HG03045 (cell line): Measurements from ENCODE around the gene UBIAD1.
"Not testable (repeated sequence)": the region's sequence is repeated elsewhere in the genome, so short reads cannot be mapped to it uniquely, and the experiment has no call there.

Source experiments
- ATAC-seq: cut with Tn5 transposase; IDR thresholded peaks from one replicate; pipeline ENCODE4 v1.9.1; 2021; ENCODE audit warnings: mild to moderate bottlenecking, moderate library complexity; ENCODE audit not compliant: unreplicated experiment

UBIAD1 gene

DNA sequence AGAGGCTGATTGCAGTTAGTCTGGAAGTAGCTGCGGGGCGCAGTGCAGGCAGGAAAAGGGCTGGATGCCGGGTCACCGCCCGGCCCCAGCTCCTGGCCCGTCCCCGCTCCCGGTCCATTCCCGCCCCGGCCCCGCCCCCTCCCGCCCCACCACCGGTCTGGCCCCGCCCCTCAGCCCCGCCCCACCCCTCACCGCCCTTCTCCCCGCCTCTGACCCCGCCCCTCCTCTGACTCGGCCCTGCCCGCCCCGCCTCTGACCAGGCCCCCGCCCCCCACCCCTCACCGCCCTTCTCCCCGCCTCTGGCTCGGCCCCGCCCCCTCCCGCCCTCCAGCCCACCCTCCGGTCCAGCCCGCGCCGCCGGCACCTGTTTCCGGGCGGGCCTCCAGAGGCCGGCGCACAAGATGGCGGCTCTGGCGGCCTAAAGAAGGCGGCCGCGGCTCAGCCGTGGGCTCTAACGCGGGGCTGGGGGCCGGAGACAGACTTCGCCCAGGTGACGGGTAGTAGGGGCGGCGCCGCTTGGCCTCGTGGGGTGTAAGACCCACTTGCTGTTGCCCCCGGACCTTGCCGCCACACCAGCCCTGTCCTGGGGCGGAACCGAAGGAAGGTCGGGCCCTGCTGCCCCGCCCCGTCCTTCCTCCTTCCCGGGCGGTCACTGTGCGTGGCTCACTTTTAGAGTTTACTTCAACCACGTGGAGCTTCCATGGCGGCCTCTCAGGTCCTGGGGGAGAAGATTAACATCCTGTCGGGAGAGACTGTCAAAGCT, at the start of gene UBIAD1:
UBIAD1 (plus strand) TSS at position 367 of the 763 bp plus-strand sequence; CDS start at position 701, 334 bp downstream.
- peak; percentile 83 for ATAC-seq

- peak; percentile 73 for ATAC-seq
Measured at GRCh38 chr1:11227106-11228077, 45.6 kb upstream of the UBIAD1 start.

DNA sequence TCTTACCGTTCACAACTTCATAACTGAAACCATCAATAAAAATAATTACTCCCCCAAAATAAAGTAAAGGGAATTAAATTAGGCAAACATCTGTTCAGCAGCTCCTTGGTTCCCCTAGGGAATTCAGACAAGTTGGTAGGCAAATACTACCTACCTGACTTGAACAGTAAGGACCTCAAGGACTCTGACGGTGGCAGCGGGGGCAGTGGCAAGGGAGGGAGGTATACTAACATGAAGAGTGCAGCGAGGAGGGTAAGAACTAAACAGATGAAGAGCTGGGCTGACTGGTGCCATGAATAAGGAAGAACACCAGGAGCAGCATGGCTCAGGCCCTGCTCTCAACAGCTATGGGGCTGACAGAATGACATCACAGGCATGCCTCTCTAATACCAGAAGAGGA, 43.8 kb upstream of the UBIAD1 start:
- no peak for ATAC-seq

- no peak for ATAC-seq
Measured at GRCh38 chr1:11233208-11233607, 39.8 kb upstream of the UBIAD1 start.

DNA sequence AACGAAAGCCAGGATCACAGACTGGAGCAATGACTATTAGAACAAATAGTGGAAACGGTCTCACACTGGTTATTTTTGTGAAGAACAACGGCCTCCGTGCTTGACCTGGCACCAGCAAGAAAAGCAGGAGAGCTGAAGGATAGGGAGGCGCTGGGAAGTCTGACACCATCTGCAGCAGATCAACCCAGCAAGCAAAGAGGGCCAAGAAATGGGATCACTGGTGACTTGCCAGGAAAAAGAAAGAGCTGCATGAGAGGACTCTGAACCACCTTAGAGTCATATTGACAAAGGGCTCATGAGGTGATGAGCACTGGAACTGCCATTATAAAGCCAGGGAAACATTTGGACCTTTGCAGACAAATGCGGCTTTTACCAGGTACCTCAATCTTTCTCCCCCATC, 35.6 kb upstream of the UBIAD1 start:
- no peak for ATAC-seq

DNA sequence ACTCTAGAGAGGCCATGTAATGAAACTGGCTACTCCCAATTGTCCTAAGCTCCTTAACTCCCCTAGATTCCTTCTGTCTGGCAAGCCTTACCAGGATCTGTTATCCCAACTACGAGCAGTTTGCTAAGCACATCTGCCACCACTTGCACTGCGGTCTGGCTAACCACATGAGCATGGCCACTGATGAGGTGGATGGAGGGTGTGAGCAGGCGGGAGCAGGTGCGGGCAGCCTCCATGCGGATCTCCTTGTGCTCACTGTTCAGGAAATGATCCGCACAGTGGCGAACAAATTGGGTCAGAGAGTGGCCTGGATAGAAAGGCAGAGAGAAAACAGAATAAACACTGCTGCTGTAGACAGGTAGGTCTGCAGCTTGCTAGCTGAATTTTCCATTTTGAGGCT, 34.7 kb upstream of the UBIAD1 start:
- ATAC-seq: no peak

DNA sequence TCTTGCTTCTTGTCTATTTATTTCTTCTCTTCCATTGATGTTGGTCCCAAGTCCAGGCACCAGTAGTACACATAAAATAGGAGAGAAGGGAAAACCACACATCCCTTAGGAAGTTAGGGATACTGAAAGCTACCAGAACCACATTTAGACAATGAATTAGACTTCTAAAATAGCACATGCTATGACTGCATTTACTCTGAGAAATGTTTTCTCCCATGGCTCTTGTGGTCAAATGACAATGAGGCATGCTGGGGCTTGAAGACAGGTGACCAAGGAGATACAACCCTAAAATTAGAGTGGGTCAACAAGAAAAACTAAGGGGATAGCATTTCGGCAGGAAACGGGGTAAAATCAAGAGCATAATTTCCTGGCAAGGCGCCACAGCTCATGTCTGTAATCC, 27.8 kb upstream of the UBIAD1 start:
- ATAC-seq: no peak

GRCh38 chr1:11245904-11246719, 26.9 kb upstream of the UBIAD1 start:
- no peak for ATAC-seq

DNA sequence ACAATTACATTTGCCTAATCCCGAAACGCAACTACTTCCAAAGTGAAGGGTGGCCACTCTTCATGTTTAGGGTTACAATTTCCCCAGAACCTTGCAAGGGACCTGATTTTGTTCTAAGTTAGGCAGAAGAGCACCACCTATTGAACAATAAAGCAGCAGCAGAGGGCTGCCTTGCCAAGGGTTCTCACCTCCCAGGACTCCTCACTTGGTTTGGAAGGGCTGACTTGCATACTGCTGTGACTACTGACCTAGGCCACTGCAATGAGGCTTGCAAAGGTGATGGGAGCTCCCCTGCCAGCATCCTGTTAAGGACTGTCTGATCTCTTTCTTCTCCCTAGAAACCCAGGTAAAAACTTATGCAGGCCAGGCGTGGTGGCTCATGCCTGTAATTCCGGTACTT, 24.8 kb upstream of the UBIAD1 start:
- ATAC-seq: no peak

DNA sequence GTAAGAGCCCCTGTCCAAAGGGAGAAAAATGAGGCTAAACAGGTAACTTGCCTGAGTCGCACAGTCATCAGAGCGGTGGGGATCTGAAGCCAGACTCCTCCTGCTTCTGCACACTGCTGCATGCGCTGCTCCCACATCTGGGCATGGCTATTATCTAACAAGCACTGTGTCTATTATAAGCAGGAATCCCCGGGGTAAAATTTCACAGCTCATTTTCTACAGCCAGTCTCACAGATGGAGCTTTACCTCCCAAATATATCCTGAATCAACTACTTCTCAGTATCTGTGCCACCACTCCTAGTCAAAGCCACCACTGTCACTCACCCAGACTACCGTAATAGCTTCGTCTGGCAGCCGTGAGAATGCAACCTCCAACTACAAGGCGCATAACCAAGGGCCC, 20.5 kb upstream of the UBIAD1 start:
- no peak for ATAC-seq

GRCh38 chr1:11253226-11253625, 19.8 kb upstream of the UBIAD1 start:
- ATAC-seq: no peak

GRCh38 chr1:11256299-11256698, 16.7 kb upstream of the UBIAD1 start:
- ATAC-seq: no peak

- ATAC-seq: peak; percentile 98
Measured at GRCh38 chr1:11262171-11263049, 10.6 kb upstream of the UBIAD1 start, which contains the start of gene MTOR. Gene MTOR, minus strand, starts transcription at chr1:11262551. Its CDS starts 3,142 bp downstream, at chr1:11259409.

DNA sequence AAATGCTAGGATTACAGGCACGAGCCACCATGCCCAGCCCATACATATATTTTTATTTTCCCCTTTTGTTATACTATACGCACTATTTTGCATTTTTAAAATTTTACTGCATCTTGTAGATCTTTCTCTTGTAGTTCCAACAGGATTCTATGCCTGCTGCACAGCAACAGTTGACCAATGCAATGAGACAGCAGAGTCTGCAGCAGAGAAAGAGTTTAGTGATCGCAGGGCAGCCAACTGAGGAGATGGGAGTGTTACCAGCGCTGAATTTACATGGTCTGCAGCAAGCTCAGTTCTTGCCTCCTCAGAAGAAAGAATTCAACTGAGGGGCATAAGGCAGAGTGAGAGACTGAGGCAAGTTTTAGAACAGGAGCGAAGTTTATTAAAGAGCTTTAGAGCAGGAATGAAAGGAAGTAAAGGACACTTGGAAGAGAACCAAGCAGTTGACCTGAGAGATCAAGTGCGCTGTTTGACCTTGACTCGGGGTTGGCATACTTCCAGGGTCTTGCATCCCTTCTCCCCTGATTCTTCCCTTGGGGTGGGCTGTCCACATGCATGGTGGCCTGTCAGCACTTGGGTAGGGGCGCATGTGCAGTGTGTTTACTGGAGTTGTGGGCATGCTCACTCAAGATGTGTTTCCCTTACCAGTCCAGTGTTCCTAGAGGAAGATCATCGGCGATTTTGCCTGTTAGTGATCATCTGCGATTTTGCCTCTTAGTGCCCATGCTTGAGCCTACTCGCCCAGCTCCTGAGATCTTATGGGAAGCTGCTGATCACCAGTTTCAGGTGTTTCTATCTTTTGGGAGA, 6.5 kb upstream of the UBIAD1 start:
- ATAC-seq: no peak

DNA sequence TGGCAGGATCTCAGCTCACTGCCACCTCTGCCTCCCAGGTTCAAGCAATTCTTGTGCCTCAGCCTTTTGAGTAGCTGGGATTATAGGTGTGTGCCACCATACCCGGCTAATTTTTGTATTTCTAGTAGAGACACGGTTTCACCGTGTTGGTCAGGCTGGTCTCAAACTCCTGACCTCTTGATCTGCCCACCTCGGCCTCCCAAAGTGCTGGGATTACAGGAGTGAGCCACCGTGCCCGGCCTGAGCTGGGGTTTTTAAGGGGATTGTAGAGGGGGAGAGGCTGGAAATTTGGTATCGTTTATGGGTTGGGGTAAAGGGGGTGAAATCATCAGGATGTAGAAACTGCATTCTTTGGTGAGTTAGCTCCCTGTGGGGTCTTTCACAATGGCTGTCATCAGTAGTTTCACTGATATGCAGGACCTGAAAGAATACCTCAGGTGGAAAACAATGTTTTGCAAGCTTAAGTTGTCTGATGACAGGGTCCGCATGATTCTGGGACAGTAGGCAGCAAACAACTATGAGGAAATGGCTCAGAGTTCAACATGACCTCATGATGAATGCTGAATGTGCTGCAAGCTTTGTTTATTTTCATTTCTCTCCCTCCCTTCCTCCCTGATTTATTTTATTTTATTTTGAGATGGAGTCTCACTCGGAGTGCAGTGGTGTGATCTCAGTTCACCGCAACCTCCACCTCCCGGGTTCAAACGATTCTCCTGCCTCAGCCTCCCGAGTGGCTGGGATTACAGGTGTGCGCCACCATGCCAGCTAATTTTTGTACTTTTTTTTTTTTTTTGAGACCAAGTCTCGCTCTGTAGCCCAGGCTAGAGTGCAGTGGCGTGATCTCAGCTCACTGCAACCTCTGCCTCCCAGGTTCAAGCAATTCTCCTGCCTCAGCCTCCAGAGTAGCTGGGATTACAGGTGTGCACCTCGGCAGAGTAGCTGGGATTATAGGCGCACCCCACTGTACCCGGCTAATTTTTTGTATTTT, 5.4 kb upstream of the UBIAD1 start:
- ATAC-seq: not testable (repeated sequence)

DNA sequence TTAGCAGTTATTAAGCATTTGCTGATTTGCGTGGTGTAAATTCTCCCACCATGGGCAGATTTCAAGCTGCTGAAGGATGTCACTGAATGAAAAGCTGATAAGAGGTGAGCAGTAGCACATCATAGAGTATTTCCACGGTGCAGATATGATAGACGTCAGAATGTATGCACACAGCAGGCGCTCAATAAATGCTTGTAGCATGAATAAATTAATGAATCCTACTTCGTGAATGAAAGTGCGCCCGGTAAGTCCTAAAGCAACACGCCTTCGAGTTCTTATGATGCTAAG, 510 bp upstream of the UBIAD1 start:
- no peak for ATAC-seq

- no peak for ATAC-seq
Measured at GRCh38 chr1:11273595-11274234, 717 bp downstream of the UBIAD1 start.

DNA sequence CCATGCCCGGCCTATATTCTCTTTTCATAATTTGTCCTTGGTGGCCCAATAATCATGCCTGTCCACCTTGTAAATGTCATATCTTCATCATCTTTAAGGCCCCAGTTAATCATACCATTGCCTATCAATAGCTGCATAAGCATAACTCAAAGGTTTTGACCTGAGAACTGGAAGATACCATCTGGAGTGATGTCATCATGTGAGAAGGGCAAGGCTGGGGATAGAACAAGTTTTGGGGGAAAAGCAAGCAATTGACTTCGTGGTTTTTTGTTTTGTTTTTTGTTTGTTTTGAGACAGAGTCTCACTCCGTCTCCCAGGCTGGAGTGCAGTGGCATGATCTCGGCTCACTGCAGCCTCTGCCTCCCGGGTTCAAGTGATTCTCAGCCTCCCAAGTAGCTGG, 6.2 kb downstream of the UBIAD1 start:
- ATAC-seq: no peak
